Testis (tissue), 2 donors: ENCODE data around the gene BMPR1A.

Experiments used
- POLR2A ChIP-seq: fragments of 450-650 bp; IDR thresholded peaks from one replicate; pipeline ENCODE4 v1.6.1; 2017; ENCODE audit warnings: antibody characterized with exemption, mild to moderate bottlenecking, moderate library complexity
- TF ChIP-seq, protein P1 (sequence below), 3 experiments: fragments of 450-650 bp in 2 of 3; fragments of 200-600 bp in 1 of 3; sonication (generic) in 1 of 3; IDR thresholded peaks; one replicate each; pipeline ENCODE4 v1.5.1; 2016 to 2019; ENCODE audit warnings: antibody characterized with exemption in 3 of 3, mild to moderate bottlenecking in 2 of 3, moderate library complexity in 1 of 3

DNA sequence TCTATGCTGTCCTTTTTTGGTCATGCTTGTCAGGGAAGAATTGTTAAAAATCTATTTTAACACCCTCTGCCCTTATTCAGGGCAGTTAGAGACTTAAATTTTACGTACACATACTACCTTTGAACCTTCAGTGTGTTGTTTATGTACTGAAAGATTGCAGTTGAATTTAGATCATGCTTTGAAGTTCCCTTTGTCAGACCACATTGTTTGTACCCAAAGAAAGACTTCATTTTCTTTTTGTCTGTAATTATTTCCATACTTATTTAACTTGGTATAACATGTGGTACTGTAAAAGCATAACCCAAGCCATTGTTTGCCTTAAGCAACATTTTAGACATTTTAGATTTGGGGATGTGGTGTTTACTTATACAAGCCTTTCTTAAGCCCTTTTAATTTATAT, 104.9 kb downstream of the BMPR1A start:
- TF ChIP-seq, protein P1, sequence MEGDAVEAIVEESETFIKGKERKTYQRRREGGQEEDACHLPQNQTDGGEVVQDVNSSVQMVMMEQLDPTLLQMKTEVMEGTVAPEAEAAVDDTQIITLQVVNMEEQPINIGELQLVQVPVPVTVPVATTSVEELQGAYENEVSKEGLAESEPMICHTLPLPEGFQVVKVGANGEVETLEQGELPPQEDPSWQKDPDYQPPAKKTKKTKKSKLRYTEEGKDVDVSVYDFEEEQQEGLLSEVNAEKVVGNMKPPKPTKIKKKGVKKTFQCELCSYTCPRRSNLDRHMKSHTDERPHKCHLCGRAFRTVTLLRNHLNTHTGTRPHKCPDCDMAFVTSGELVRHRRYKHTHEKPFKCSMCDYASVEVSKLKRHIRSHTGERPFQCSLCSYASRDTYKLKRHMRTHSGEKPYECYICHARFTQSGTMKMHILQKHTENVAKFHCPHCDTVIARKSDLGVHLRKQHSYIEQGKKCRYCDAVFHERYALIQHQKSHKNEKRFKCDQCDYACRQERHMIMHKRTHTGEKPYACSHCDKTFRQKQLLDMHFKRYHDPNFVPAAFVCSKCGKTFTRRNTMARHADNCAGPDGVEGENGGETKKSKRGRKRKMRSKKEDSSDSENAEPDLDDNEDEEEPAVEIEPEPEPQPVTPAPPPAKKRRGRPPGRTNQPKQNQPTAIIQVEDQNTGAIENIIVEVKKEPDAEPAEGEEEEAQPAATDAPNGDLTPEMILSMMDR (IDR thresholded peaks at IDR 0.05): no peak
- TF ChIP-seq POLR2A: no peak
